CD4-positive, CD25-positive, alpha-beta regulatory T cell (primary cell): ENCODE data around the gene ID2. TPM values are rescaled to one million over a fixed set of nuclear protein-coding genes. Genes with fewer than 3 reads are reported as not detected.
"Not testable (repeated sequence)": the region's sequence is repeated elsewhere in the genome, so short reads cannot be mapped to it uniquely, and the experiment has no call there.

ENCODE experiments used
- ATAC-seq, 2 donors: fragments of 150-1000 bp; cut with Tn5 transposase; one replicate each; pipeline ENCODE4 v1.10.0; 2021; ENCODE audit warnings: low read depth in 2 of 2, moderate number of reproducible peaks in 2 of 2, moderate library complexity in 1 of 2
- DNase-seq, 3 donors: peaks; one replicate each; pipeline versions ENCODE4 v3.0.0 to v3.0.0-alpha.2; 2012 to 2022; ENCODE audit warnings: mixed read lengths in 1 of 3
- H3K27ac ChIP-seq: one replicate; pipeline ENCODE4 v1.7.0; 2013; ENCODE audit warnings: mild to moderate bottlenecking, low read length; ENCODE audit not compliant: insufficient read depth, poor library complexity, severe bottlenecking
- H3K27me3 ChIP-seq: one replicate; pipeline ENCODE4 v1.7.0; 2013; ENCODE audit warnings: low read length; ENCODE audit not compliant: control insufficient read depth, insufficient read depth
- H3K36me3 ChIP-seq: one replicate; pipeline ENCODE4 v1.7.0; 2013; ENCODE audit warnings: mild to moderate bottlenecking, low read length, moderate library complexity; ENCODE audit not compliant: control insufficient read depth, insufficient read depth
- H3K4me1 ChIP-seq: 2 replicates; pipeline ENCODE4 v1.7.0; 2013; ENCODE audit warnings: mild to moderate bottlenecking, low read length; ENCODE audit not compliant: insufficient read depth, control insufficient read depth, poor library complexity, severe bottlenecking
- H3K4me3 ChIP-seq: one replicate; pipeline ENCODE4 v1.7.0; 2013; ENCODE audit warnings: low read depth, mild to moderate bottlenecking, low read length, moderate library complexity
- H3K9me3 ChIP-seq, 2 experiments: 1 replicate in 1 of 2; 2 replicates in 1 of 2; pipeline ENCODE4 v1.7.0; 2013; ENCODE audit warnings: low read length in 2 of 2, mild to moderate bottlenecking in 1 of 2, moderate library complexity in 1 of 2; ENCODE audit not compliant: control insufficient read depth in 2 of 2
- H3K27ac Mint-ChIP-seq, 3 donors: one replicate each; pipeline ENCODE4 v1.8.0; 2020 to 2022; ENCODE audit warnings: mild to moderate bottlenecking in 3 of 3, mixed read lengths in 3 of 3, moderate library complexity in 2 of 3
- H3K27me3 Mint-ChIP-seq: one replicate; pipeline ENCODE4 v1.8.0; 2022; ENCODE audit warnings: mild to moderate bottlenecking, mixed read lengths
- H3K36me3 Mint-ChIP-seq: one replicate; pipeline ENCODE4 v1.8.0; 2020; ENCODE audit warnings: mixed read lengths
- H3K4me1 Mint-ChIP-seq, 4 donors: one replicate each; pipeline ENCODE4 v1.8.0; 2020 to 2022; ENCODE audit warnings: mixed read lengths in 4 of 4, mild to moderate bottlenecking in 1 of 4
- H3K4me3 Mint-ChIP-seq, 4 donors: one replicate each; pipeline ENCODE4 v1.8.0; 2020 to 2022; ENCODE audit warnings: mild to moderate bottlenecking in 4 of 4, mixed read lengths in 4 of 4, moderate library complexity in 3 of 4
- H3K9me3 Mint-ChIP-seq, 7 donors: one replicate each; pipeline ENCODE4 v1.8.0; 2020 to 2022; ENCODE audit warnings: mixed read lengths in 7 of 7, mild to moderate bottlenecking in 3 of 7, moderate library complexity in 2 of 7
- polyA plus RNA-seq, 4 donors: library from polyadenylated mRNA; unstranded; fragments of 300-500 nt; fragmentation: Illumina TruSeq; gene quantifications; one replicate each; pipeline ENCODE4 v1.2.3, GENCODE V29; 2021
- total RNA-seq: library from RNA; stranded (reverse); gene quantifications from one replicate; pipeline ENCODE4 v1.2.3, GENCODE V29; 2022

The ID2 gene
- total and polyA plus RNA-seq, 5 donors from 2014 or later: 20.3 to 55.9 (median 26.5) TPM

DNA sequence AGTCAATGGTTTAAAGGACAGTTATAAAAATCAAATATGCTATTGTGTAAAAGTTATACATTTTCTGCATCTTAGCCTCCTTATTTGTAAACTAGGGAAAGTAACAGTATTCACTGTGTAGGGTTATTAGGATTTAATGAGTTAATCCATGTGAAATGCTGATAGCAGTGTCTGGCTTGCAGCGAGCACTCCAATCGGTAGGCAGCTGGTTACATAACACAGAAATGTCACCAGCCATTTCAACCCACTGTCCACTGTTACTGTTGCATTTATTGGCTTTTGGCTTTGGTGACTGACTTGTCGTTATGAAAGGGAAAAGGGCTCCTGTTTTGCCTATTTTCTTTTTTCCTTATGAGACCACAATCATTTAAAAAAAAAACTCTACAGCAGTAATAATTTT lies 38.9 kb downstream of the ID2 start:
- Histone ChIP-seq H3K36me3 (no peaks in the 10 kb centered on the region), H3K27ac (no peak overlapping the region), H3K27me3 (no peaks in the 10 kb centered on the region), H3K4me3 (no peak overlapping the region), H3K4me1 (no peaks in the 10 kb centered on the region), H3K9me3 (peaks cover 0 to 3% of the 10 kb centered on the region in 2 experiments)
- DNase-seq (no peak), ATAC-seq (no peak)
- H3K9me3 Mint-ChIP-seq: peaks cover 0 to 6% (median under 1%) of the 10 kb centered on the region in 7 donors
- no peaks in the 10 kb centered on the region for H3K36me3 Mint-ChIP-seq
- H3K27me3 Mint-ChIP-seq: peaks cover 4% of the 10 kb centered on the region
- H3K4me3 Mint-ChIP-seq: no peak overlapping the region
- no peaks in the 10 kb centered on the region for H3K4me1 Mint-ChIP-seq
- no peak overlapping the region for H3K27ac Mint-ChIP-seq

DNA sequence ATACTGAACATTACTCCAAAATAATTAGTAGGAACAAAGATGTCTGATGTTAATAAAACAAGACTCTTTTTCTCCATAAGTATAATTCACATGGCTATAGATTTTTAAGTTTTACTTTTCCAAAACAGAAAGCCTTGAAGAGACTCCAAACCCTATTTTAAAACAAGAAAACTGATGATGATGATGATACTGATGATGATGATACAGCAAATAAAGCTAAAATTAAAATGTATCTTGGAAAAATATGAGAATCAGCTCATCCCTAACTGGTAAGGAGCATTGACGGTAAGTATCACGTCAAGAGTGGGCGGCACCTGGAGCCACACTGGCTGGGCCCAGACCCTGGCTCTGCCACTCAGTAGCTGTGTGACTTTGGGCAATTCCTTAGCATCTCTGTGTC lies 39.6 kb downstream of the ID2 start:
- Mint-ChIP-seq H3K4me3 (no peak overlapping the region), H3K9me3 (peaks cover 0 to 2% (median 0%) of the 10 kb centered on the region in 7 donors), H3K4me1 (peaks cover 0 to 2% (median 0%) of the 10 kb centered on the region in 4 donors), H3K27me3 (peaks cover 3% of the 10 kb centered on the region), H3K27ac (no peak overlapping the region), H3K36me3 (peaks cover 4% of the 10 kb centered on the region)
- ATAC-seq: no peak
- no peak overlapping the region for H3K27ac ChIP-seq
- no peaks in the 10 kb centered on the region for H3K9me3 ChIP-seq
- no peak overlapping the region for H3K4me3 ChIP-seq
- H3K36me3 ChIP-seq: no peaks in the 10 kb centered on the region
- H3K4me1 ChIP-seq: no peaks in the 10 kb centered on the region
- H3K27me3 ChIP-seq: no peaks in the 10 kb centered on the region
- DNase-seq: no peak

DNA sequence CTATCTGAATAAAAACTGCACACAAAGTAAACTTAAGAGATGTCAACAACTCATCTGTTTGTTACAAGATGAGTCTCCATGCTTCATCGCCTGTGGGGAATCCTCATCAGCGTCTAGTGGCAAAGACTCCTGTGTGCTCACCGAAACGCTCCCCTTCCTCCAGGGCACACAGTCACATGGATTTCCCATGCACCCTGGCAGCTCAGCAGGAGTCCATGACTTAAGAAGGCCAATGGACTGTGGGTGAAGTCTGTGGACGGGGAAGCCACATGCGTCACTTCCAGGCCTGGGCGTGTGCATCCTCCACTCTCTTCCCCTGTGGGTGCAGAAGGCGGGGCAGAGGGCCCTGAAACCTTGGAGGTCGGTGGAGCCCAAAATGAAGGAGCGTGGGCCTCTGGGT lies 41.1 kb downstream of the ID2 start:
- ATAC-seq (no peak), DNase-seq (no peak)
- H3K4me3 ChIP-seq: no peak overlapping the region
- H3K4me1 ChIP-seq: no peaks in the 10 kb centered on the region
- H3K27ac Mint-ChIP-seq: no peak overlapping the region
- no peaks in the 10 kb centered on the region for H3K9me3 ChIP-seq
- H3K4me3 Mint-ChIP-seq: no peak overlapping the region
- H3K9me3 Mint-ChIP-seq: no peaks in the 10 kb centered on the region
- H3K36me3 ChIP-seq: no peaks in the 10 kb centered on the region
- peaks cover 0 to 2% (median 0%) of the 10 kb centered on the region in 4 donors for H3K4me1 Mint-ChIP-seq
- H3K36me3 Mint-ChIP-seq: peaks cover 6% of the 10 kb centered on the region
- no peak overlapping the region for H3K27ac ChIP-seq
- H3K27me3 Mint-ChIP-seq: no peaks in the 10 kb centered on the region
- no peaks in the 10 kb centered on the region for H3K27me3 ChIP-seq

DNA sequence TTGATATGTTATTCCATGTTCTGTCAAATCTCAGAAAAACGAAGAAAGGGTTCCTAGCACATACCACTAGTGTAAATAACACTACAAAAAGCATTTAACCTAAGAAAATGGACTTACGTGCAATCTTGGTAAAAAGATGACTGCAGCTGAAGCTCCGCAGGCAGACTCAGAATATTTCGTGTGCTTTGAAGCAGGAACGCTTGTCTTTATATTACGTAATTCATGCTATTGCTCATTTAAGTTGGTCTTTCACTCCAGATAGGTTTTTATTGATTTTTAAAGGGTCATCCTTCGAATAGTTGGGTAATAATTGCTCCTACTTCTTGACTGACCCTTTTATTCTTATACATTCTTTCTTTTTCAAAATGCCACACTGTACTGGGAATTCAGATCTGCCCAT lies 44.0 kb downstream of the ID2 start:
- DNase-seq (no peak), ATAC-seq (no peak)
- Mint-ChIP-seq H3K36me3 (peaks cover 25% of the 10 kb centered on the region), H3K4me1 (peaks cover 0 to 2% (median 0%) of the 10 kb centered on the region in 4 donors), H3K27me3 (no peaks in the 10 kb centered on the region), H3K27ac (peak overlapping the region in 1 of 3 donors; percentile 7), H3K9me3 (no peaks in the 10 kb centered on the region), H3K4me3 (no peak overlapping the region)
- Histone ChIP-seq H3K27ac (no peak overlapping the region), H3K27me3 (no peaks in the 10 kb centered on the region), H3K4me1 (no peaks in the 10 kb centered on the region), H3K9me3 (no peaks in the 10 kb centered on the region), H3K4me3 (no peak overlapping the region), H3K36me3 (peaks cover 23% of the 10 kb centered on the region)

DNA sequence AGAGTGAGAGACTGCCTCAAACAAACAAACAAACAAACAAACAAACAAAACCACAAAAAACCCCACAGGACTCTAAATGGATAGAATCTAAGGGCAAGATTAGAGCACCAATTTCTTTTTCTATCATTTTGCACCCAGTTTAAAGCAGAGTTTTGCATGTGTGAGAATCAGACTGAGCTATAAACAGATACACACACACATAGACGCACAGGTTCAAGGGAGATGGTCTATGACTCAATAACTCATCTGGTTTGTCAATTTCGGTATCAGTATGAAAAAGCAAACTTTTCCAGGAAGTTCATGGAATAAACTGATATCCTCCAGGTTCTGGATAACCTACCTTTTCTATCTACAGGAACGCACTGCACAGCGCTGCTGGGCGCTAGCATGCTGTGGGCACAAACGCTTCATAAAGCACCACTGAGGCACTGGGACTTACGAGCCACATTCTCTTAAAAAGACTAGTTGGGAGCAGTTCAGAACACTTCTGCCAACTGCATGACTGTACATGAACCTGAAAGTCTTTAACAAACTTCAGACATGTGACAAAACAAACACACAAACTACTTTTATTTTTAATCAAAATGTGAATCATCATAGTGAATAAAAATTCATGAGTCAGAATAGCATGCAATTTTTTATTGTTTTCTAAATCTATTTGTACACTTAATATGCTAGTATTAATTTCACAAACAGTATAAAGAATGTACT lies 46.6 kb downstream of the ID2 start:
- H3K9me3 ChIP-seq: no peaks in the 10 kb centered on the region
- peaks cover 49% of the 10 kb centered on the region for H3K36me3 ChIP-seq
- no peak overlapping the region for H3K4me3 ChIP-seq
- H3K27me3 ChIP-seq: no peaks in the 10 kb centered on the region
- H3K27ac ChIP-seq: no peak overlapping the region
- ATAC-seq: no peak
- no peaks in the 10 kb centered on the region for H3K4me1 ChIP-seq
- no peak overlapping the region for H3K27ac Mint-ChIP-seq
- H3K36me3 Mint-ChIP-seq: peaks cover 47% of the 10 kb centered on the region
- no peak overlapping the region for H3K4me3 Mint-ChIP-seq
- no peaks in the 10 kb centered on the region for H3K9me3 Mint-ChIP-seq
- H3K27me3 Mint-ChIP-seq: no peaks in the 10 kb centered on the region
- peaks cover 0 to 2% (median 0%) of the 10 kb centered on the region in 4 donors for H3K4me1 Mint-ChIP-seq
- no peak for DNase-seq

DNA sequence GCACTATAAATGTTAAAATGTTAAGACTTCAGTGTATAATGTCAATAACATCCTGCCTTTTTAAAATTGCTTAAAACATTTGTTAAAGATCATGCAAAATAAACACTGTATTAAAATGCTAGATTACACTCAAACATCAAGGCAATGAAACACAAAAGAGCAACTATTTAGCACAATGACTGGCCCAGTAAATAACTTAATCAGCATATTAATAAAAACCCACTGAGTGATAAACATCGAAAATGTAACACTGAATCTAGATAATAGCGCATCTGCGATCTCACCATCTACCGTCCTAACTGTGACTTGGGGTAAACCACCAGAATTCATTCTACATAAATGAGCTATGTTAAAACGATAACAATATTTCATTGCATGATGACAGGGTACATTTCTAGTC lies 47.2 kb downstream of the ID2 start:
- peaks cover 52% of the 10 kb centered on the region for H3K36me3 Mint-ChIP-seq
- H3K9me3 Mint-ChIP-seq, H3K27ac Mint-ChIP-seq, H3K4me3 Mint-ChIP-seq, H3K4me3 ChIP-seq, H3K27me3 Mint-ChIP-seq, H3K27ac ChIP-seq, DNase-seq, ATAC-seq, H3K4me1 Mint-ChIP-seq, H3K4me1 ChIP-seq, H3K9me3 ChIP-seq, H3K27me3 ChIP-seq: not testable (repeated sequence)
- peaks cover 55% of the 10 kb centered on the region for H3K36me3 ChIP-seq

DNA sequence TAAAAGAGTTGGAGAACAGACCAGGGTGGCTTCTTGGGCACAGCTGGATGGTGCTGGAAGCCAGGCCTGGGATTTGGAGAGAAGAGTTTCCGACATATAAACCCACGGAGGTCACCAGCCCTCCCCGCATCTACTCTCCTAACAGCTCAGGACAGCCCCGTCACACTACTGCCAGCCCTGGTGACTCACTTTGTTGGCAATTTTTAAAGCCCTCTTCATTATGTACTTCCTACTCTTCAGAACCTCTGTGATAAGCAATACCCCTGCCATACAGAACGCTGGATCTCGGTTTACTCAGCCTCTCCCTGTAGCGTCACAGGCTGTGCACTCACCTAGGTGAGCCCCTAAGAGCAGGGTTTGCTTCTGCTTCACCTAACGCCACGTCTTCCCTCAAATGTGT lies 48.1 kb downstream of the ID2 start:
- Mint-ChIP-seq H3K36me3 (peaks cover 53% of the 10 kb centered on the region), H3K27me3 (no peaks in the 10 kb centered on the region), H3K9me3 (no peaks in the 10 kb centered on the region), H3K4me1 (peaks cover 0 to 2% (median 0%) of the 10 kb centered on the region in 4 donors), H3K27ac (peak overlapping the region in 1 of 3 donors; percentile 70), H3K4me3 (no peak overlapping the region)
- Histone ChIP-seq H3K36me3 (peaks cover 60% of the 10 kb centered on the region), H3K4me1 (no peaks in the 10 kb centered on the region), H3K27me3 (no peaks in the 10 kb centered on the region), H3K9me3 (no peaks in the 10 kb centered on the region), H3K27ac (no peak overlapping the region), H3K4me3 (no peak overlapping the region)
- DNase-seq (no peak), ATAC-seq (no peak)

DNA sequence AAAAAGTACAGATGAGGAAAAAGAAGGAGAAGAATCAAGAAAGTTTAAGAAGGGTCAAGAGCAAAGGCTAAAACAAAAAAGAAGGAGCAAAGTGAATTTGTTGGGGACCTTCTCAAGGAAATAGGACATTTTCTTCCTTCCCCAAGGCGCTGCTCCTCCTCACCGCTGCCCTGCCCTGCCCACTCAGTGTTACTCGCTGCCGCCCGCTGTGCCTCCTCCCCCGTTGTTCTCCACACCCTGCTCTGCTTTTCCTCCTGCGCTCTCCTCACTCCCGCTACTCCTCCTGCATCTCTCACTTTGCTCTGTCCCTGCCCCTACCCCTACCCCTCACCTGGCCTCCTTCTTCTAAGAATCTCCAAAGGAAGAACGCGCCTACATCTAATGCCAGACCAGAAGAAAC lies 50.7 kb downstream of the ID2 start:
- Histone ChIP-seq H3K9me3 (no peaks in the 10 kb centered on the region), H3K27ac (no peak overlapping the region), H3K4me3 (no peak overlapping the region), H3K4me1 (no peaks in the 10 kb centered on the region), H3K36me3 (peaks cover 81% of the 10 kb centered on the region), H3K27me3 (no peaks in the 10 kb centered on the region)
- Mint-ChIP-seq H3K36me3 (peaks cover 56% of the 10 kb centered on the region), H3K4me3 (no peak overlapping the region), H3K9me3 (no peaks in the 10 kb centered on the region), H3K4me1 (no peaks in the 10 kb centered on the region), H3K27ac (no peak overlapping the region), H3K27me3 (no peaks in the 10 kb centered on the region)
- no peak for ATAC-seq
- DNase-seq: no peak
